GM23248 (cell line): ENCODE results near the gene MMP1.

Experiments used
- EZH2 ChIP-seq: fragments of 200-600 bp; sonication (generic); IDR thresholded peaks from 2 replicates; pipeline ENCODE4 v1.6.1; 2018; ENCODE audit warnings: antibody characterized with exemption, mild to moderate bottlenecking; ENCODE audit not compliant: insufficient read depth, poor library complexity, severe bottlenecking
- EZH2phosphoT487 ChIP-seq: fragments of 200-600 bp; sonication (generic); IDR thresholded peaks from 2 replicates; pipeline ENCODE4 v1.6.1; 2018; ENCODE audit warnings: antibody characterized with exemption, moderate library complexity, mild to moderate bottlenecking, low read depth; ENCODE audit not compliant: insufficient read depth

- TF ChIP-seq EZH2phosphoT487, result no peak
- no peak for TF ChIP-seq EZH2
Observed at GRCh38 chr11:102840018-102840417, 42.1 kb upstream of the MMP1 start.
